Right lobe of liver (tissue), 6 donors: ENCODE data around the gene CCDC197. TPM values are rescaled to one million over a fixed set of nuclear protein-coding genes. Genes with fewer than 3 reads are reported as not detected.

Experiments
- ATAC-seq, 4 donors: fragments of 200-7000 bp; cut with Tn5 transposase; one replicate each; pipeline ENCODE4 v1.9.1; 2020; ENCODE audit warnings: mild to moderate bottlenecking in 4 of 4, moderate library complexity in 4 of 4
- DNase-seq, 3 donors: peaks; one replicate each; pipeline ENCODE4 v3.0.0-alpha.2; 2020
- H3K27ac ChIP-seq, 3 donors: fragments of 200-600 bp; one replicate each; pipeline ENCODE4 v1.8.0; 2022
- H3K27me3 ChIP-seq, 2 donors: fragments of 200-600 bp; one replicate each; pipeline ENCODE4 v1.8.0; 2022
- H3K36me3 ChIP-seq, 4 donors: fragments of 200-600 bp; sonication (generic) in 1 of 4; one replicate each; pipeline versions ENCODE4 v1.5.1 to v1.8.0; 2017 to 2022; ENCODE audit warnings: control low read depth in 1 of 4
- H3K4me1 ChIP-seq, 4 donors: fragments of 200-600 bp; sonication (generic) in 1 of 4; one replicate each; pipeline versions ENCODE4 v1.5.1 to v1.8.0; 2017 to 2022; ENCODE audit warnings: control low read depth in 1 of 4
- H3K4me3 ChIP-seq, 3 donors: fragments of 200-600 bp; one replicate each; pipeline ENCODE4 v1.8.0; 2022
- H3K9me3 ChIP-seq, 4 donors: fragments of 200-600 bp; sonication (generic) in 1 of 4; one replicate each; pipeline versions ENCODE4 v1.5.1 to v1.8.0; 2017 to 2022; ENCODE audit warnings: control low read depth in 1 of 4
- CTCF ChIP-seq, 4 donors: fragments of 200-600 bp in 3 of 4; fragments of 450-650 bp in 1 of 4; IDR thresholded peaks; one replicate each; pipeline versions ENCODE4 v1.5.1 to v1.8.0; 2016 to 2022; ENCODE audit warnings: antibody characterized with exemption in 4 of 4, mild to moderate bottlenecking in 2 of 4
- POLR2A ChIP-seq: fragments of 450-650 bp; IDR thresholded peaks from one replicate; pipeline ENCODE4 v1.6.1; 2017; ENCODE audit warnings: antibody characterized with exemption, mild to moderate bottlenecking
- WGBS: methylation state at CpG from one replicate; pipeline ENCODE4 v1.1.6; 2018; ENCODE audit warnings: low coverage, low lambda C conversion rate; ENCODE audit not compliant: insufficient coverage; ENCODE audit errors: missing lambda C conversion rate; 5-methylcytosine and 5-hydroxymethylcytosine counted together
- intact Hi-C, 2 donors: fragments of 100-400 bp; cut with DNase I; formaldehyde crosslinking; loops; one replicate each; pipeline versions ENCODE4 v1.11.2 to v1.14.1; 2022
- microRNA-seq, 2 donors: library from miRNA; unstranded; fragments of <30 nt; microRNA quantifications; one replicate each; pipeline ENCODE4, GENCODE V29; 2019 to 2020
- small RNA-seq, 2 experiments: library from RNA; depleted of rRNA; stranded (forward); fragments of <200 nt; gene quantifications; one replicate each; pipeline ENCODE3, GENCODE V24; 2016
- total RNA-seq, 6 experiments: library from RNA; depleted of rRNA in 2 of 6; stranded (reverse); fragments of >200 nt in 2 of 6; fragmentation: NEBNext Ultra II Directional in 3 of 6; extraction: Animal tissue kit (Norgen Biotek cat#: 25700) in 3 of 6; gene quantifications; one replicate each; pipeline versions ENCODE4 v1.1.0 to v1.2.4, GENCODE V29; 2016 to 2023
- donor health status: DM: no; HTN: yes; CAD: no.
- donor health status: DM: no; HTN: no; CAD: no.
- donor health status: DM: no; HTN: no; CAD: no.
- donor health status: DM: no; HTN: yes; CAD: no.
- donor health status: DM: no; HTN: yes; CAD: no.

CCDC197 gene
- total RNA-seq, 6 experiments from 2014 or later = not detected

GRCh38 chr14:94054936-94055335, 57.8 kb downstream of the CCDC197 start:
- Histone ChIP-seq H3K4me3 (no peak overlapping the region), H3K9me3 (no peaks in the 10 kb centered on the region), H3K27ac (no peak overlapping the region), H3K4me1 (peaks cover 0 to 45% (median 17%) of the 10 kb centered on the region in 4 donors), H3K27me3 (no peaks in the 10 kb centered on the region), H3K36me3 (peaks cover 0 to 78% (median 26%) of the 10 kb centered on the region in 4 donors)
- DNase-seq (no peak), ATAC-seq (no peak)
- 100% methylated on average over 1 of the region's 7 CpGs for WGBS
- intact Hi-C loops = no loop called here
- no peak for TF ChIP-seq CTCF (IDR thresholded peaks at IDR 0.05)

GRCh38 chr14:94056579-94057308, 59.6 kb downstream of the CCDC197 start:
- intact Hi-C loops = no loop called here
- no peaks in the 10 kb centered on the region for H3K9me3 ChIP-seq
- TF ChIP-seq CTCF (IDR thresholded peaks at IDR 0.05) = no peak
- ATAC-seq (peak in 1 of 4 donors; percentile 21), DNase-seq (no peak)
- H3K36me3 ChIP-seq = peaks cover 0 to 81% (median 24%) of the 10 kb centered on the region in 4 donors
- H3K4me3 ChIP-seq = no peak overlapping the region
- peaks cover 0 to 40% (median 17%) of the 10 kb centered on the region in 4 donors for H3K4me1 ChIP-seq
- H3K27me3 ChIP-seq = no peaks in the 10 kb centered on the region
- H3K27ac ChIP-seq = no peak overlapping the region
- 84% methylated on average over 5 of the region's 6 CpGs for WGBS

- ATAC-seq = peak in 3 of 4 donors; percentile 11 to 24 (median 19)
- no peaks in the 10 kb centered on the region for H3K27me3 ChIP-seq
- WGBS = 0% methylated on average over 1 of the region's 1 CpG
- H3K36me3 ChIP-seq = peaks cover 0 to 74% (median 27%) of the 10 kb centered on the region in 4 donors
- H3K9me3 ChIP-seq = no peaks in the 10 kb centered on the region
- intact Hi-C loops = no loop called here
- no peak for TF ChIP-seq CTCF (IDR thresholded peaks at IDR 0.05)
- no peak for TF ChIP-seq POLR2A
- no peak overlapping the region for H3K4me3 ChIP-seq
- no peak for DNase-seq
- H3K4me1 ChIP-seq = peaks cover 0 to 39% (median 17%) of the 10 kb centered on the region in 4 donors
- H3K27ac ChIP-seq = peak overlapping the region in 2 of 3 donors; percentile 11 to 54
Measured at GRCh38 chr14:94058128-94058673, 61.1 kb downstream of the CCDC197 start.

Small RNA genes lying within 50 kb of the gene (microRNA-seq; reads per million reads assigned to microRNA genes)
- 0 reads per million in 2 donors for gene MIR4506

Small RNA genes lying within 50 kb of the gene (small RNA-seq; reads per million reads assigned to genes)
- 0 reads per million in 2 experiments for gene MIR4506

Other genes starting within 250 kb of the CCDC197 start
- under 1 TPM in 4 of 6 experiments, not detected in 2; 0.31 to 0.95 (median 0.43) TPM for gene PRIMA1, start 208.8 kb upstream of the CCDC197 start, total RNA-seq
- gene FAM181A, start 70.0 kb upstream of the CCDC197 start, total RNA-seq = not detected
- under 1 TPM; 0.20 to 0.59 (median 0.28) TPM for gene ASB2, start 20.7 kb upstream of the CCDC197 start, total RNA-seq
- 1 to 10 TPM in 2 of 6 experiments, under 1 TPM in 4; 0.59 to 3.7 (median 0.85) TPM for gene OTUB2, start 29.0 kb downstream of the CCDC197 start, total RNA-seq
- gene DDX24, start 83.9 kb downstream of the CCDC197 start, total RNA-seq = 10 to 100 TPM; 47.8 to 74.0 (median 63.6) TPM
- gene IFI27L1, start 84.0 kb downstream of the CCDC197 start, total RNA-seq = 1 to 10 TPM; 2.6 to 8.2 (median 5.3) TPM
- gene IFI27, start 113.4 kb downstream of the CCDC197 start, total RNA-seq = 10 to 100 TPM; 10.0 to 32.5 (median 16.9) TPM
- gene IFI27L2, start 132.3 kb downstream of the CCDC197 start, total RNA-seq = 1 to 10 TPM in 5 of 6 experiments, not detected in 1; 1.8 to 7.9 (median 4.1) TPM
- 1 to 10 TPM in 3 of 6 experiments, under 1 TPM in 3; 0.26 to 4.1 (median 1.2) TPM for gene PPP4R4, start 177.0 kb downstream of the CCDC197 start, total RNA-seq